Endothelial cell of umbilical vein (primary cell): ENCODE results near the gene LRRIQ1. TPM values are rescaled to one million over a fixed set of nuclear protein-coding genes. Genes with fewer than 3 reads are reported as not detected.

ENCODE experiments used
- BruUV-seq: library from RNA; stranded (reverse); fragments of 400-500 nt; replicated peaks from 2 replicates; lab custom pipeline; 2021; lab: Mats Ljungman, UMichigan
- CTCF ChIA-PET: fragments of 300-600, 350-600 bp; sonication (Branson Sonifier 250); formaldehyde crosslinking; loops from one replicate; lab custom pipeline; 2021; ENCODE audit warnings: antibody characterized with exemption, inconsistent platforms; lab: Charles Lee
- POLR2A ChIA-PET: fragments of 300-600, 350-600 bp; sonication (Branson Sonifier 250); formaldehyde crosslinking; loops from one replicate; lab custom pipeline; 2021; ENCODE audit warnings: antibody characterized with exemption, inconsistent platforms; lab: Charles Lee
- DNase-seq: peaks from one replicate; pipeline ENCODE4 v3.0.0-alpha.2; 2011; ENCODE audit warnings: low read depth, low spot score
- FAIRE-seq: peaks from 2 replicates; lab custom pipeline; 2011; peaks lifted over from hg19 to GRCh38; lab: Jason Lieb, UNC
- H2AFZ ChIP-seq: 2 replicates; pipeline ENCODE4 v1.6.0; 2012; ENCODE audit warnings: low read depth, low read length, control low read depth, inconsistent platforms
- H3K27ac ChIP-seq: 2 replicates; pipeline ENCODE4 v1.5.1; 2011; ENCODE audit warnings: low read depth, mild to moderate bottlenecking, control low read depth, low read length, moderate library complexity; ENCODE audit not compliant: insufficient read depth
- H3K27me3 ChIP-seq, 2 experiments: 2 replicates each; pipeline versions ENCODE4 v1.6.0 to v1.6.1; 2011; ENCODE audit warnings: low read length in 2 of 2, mixed read lengths in 1 of 2; ENCODE audit not compliant: control insufficient read depth in 2 of 2, insufficient read depth in 2 of 2
- H3K36me3 ChIP-seq, 2 experiments: 2 replicates in 1 of 2; 3 replicates in 1 of 2; pipeline ENCODE4 v1.5.1; 2011; ENCODE audit warnings: low read length in 2 of 2, mild to moderate bottlenecking in 1 of 2, moderate library complexity in 1 of 2; ENCODE audit not compliant: control insufficient read depth in 2 of 2, insufficient read depth in 2 of 2; ENCODE audit errors: extremely low read depth in 1 of 2
- H3K4me1 ChIP-seq: 3 replicates; pipeline ENCODE4 v1.5.1; 2011; ENCODE audit warnings: mild to moderate bottlenecking, low read length; ENCODE audit not compliant: control insufficient read depth, insufficient read depth; ENCODE audit errors: extremely low read depth
- H3K4me2 ChIP-seq: 2 replicates; pipeline ENCODE4 v1.6.1; 2011; ENCODE audit warnings: low read length, control low read depth, mixed read lengths; ENCODE audit not compliant: insufficient read depth
- H3K4me3 ChIP-seq, 3 experiments: fragments of 200-600 bp in 1 of 3; sonication (generic), shearing (Covaris generic) in 1 of 3; replicated peaks in 1 of 3; 2 replicates each; pipeline ENCODE4 v1.5.1; 2011 to 2016; ENCODE audit warnings: control low read depth in 3 of 3, low read length in 3 of 3, mild to moderate bottlenecking in 2 of 3, inconsistent platforms in 1 of 3, low read depth in 1 of 3, moderate library complexity in 1 of 3; ENCODE audit not compliant: insufficient read depth in 1 of 3
- H3K79me2 ChIP-seq: 2 replicates; pipeline ENCODE4 v1.6.0; 2012; ENCODE audit warnings: low read length, inconsistent platforms; ENCODE audit not compliant: control insufficient read depth, insufficient read depth
- H3K9ac ChIP-seq: replicated peaks from 2 replicates; pipeline ENCODE3; 2011; ENCODE audit warnings: low read length, control low read depth; ENCODE audit not compliant: insufficient read depth; ENCODE audit errors: extremely low read depth
- H3K9me1 ChIP-seq: replicated peaks from 3 replicates; pipeline ENCODE4 v1.6.0; 2011; ENCODE audit warnings: mild to moderate bottlenecking, low read length; ENCODE audit not compliant: control insufficient read depth, insufficient read depth; ENCODE audit errors: extremely low read depth
- H3K9me3 ChIP-seq: replicated peaks from 2 replicates; pipeline ENCODE4 v1.5.1; 2012; ENCODE audit warnings: low read length, inconsistent platforms; ENCODE audit not compliant: control insufficient read depth, insufficient read depth
- H4K20me1 ChIP-seq: replicated peaks from 2 replicates; pipeline ENCODE3; 2011; ENCODE audit warnings: mild to moderate bottlenecking, low read length; ENCODE audit not compliant: control insufficient read depth, insufficient read depth; ENCODE audit errors: extremely low read depth
- CTCF ChIP-seq, 2 donors: IDR thresholded peaks; 1 replicate in 1 of 2; 2 replicates in 1 of 2; pipeline ENCODE4 v1.5.1; 2011; ENCODE audit warnings: low read length in 2 of 2, mild to moderate bottlenecking in 2 of 2, moderate library complexity in 2 of 2, control low read depth in 1 of 2, inconsistent platforms in 1 of 2, low read depth in 1 of 2; ENCODE audit not compliant: insufficient read depth in 1 of 2; ENCODE audit errors: extremely low read depth in 1 of 2
- EZH2 ChIP-seq: IDR thresholded peaks from 2 replicates; pipeline ENCODE4 v1.6.1; 2012; ENCODE audit warnings: borderline replicate concordance, low read depth, mild to moderate bottlenecking, moderate library complexity, low read length, inconsistent platforms; ENCODE audit not compliant: severe bottlenecking
- FOS ChIP-seq: IDR thresholded peaks from 2 replicates; pipeline ENCODE4 v1.6.1; 2011; ENCODE audit warnings: mild to moderate bottlenecking, low read length, moderate library complexity, borderline replicate concordance; ENCODE audit not compliant: insufficient read depth
- GATA2 ChIP-seq: IDR thresholded peaks from 2 replicates; pipeline ENCODE4 v1.7.0; 2011; ENCODE audit warnings: low read depth, mild to moderate bottlenecking, moderate library complexity, mixed read lengths, low read length; ENCODE audit not compliant: insufficient read length, insufficient read depth
- JUN ChIP-seq: IDR thresholded peaks from 2 replicates; pipeline ENCODE4 v1.6.1; 2011; ENCODE audit warnings: borderline replicate concordance, low read depth; ENCODE audit not compliant: insufficient read length, insufficient read depth
- MYC ChIP-seq: IDR thresholded peaks from one replicate; pipeline ENCODE4 v1.6.1; 2011; ENCODE audit warnings: mild to moderate bottlenecking, low read depth, low read length
- POLR2A ChIP-seq: IDR thresholded peaks from 2 replicates; pipeline ENCODE4 v1.6.1; 2012; ENCODE audit warnings: low read depth, mild to moderate bottlenecking, control low read depth, low read length
- POLR2AphosphoS5 ChIP-seq: IDR thresholded peaks from 2 replicates; pipeline ENCODE4 v1.6.1; 2012; ENCODE audit warnings: low read depth, mild to moderate bottlenecking, control low read depth, low read length, moderate library complexity; ENCODE audit not compliant: insufficient read depth
- dilution Hi-C: fragments of 300-500 bp; cut with MboI; formaldehyde crosslinking; loops from one replicate; pipeline ENCODE4 v1.15.0; 2019; ENCODE audit warnings: low sequenced_read_pairs; ENCODE audit not compliant: extremely low pct_ligation_motif_present
- intact Hi-C: fragments of 100-400 bp; cut with micrococcal nuclease; formaldehyde crosslinking; loops from one replicate; pipeline ENCODE4 v1.10.0; 2022
- polyA plus RNA-seq, 4 experiments: library from polyadenylated mRNA; depleted of rRNA in 3 of 4; stranded (reverse) in 3 of 4; unstranded in 1 of 4; fragments of >200 nt; gene quantifications; 2 replicates each; pipeline versions ENCODE4 v1.2.1 to v1.2.3, GENCODE V29; 2011 to 2012; ENCODE audit warnings: missing spikeins in 1 of 4
- total RNA-seq: library from RNA; stranded (reverse); gene quantifications from 2 replicates; pipeline ENCODE4 v1.2.3, GENCODE V29; 2021

LRRIQ1 gene
- total and polyA plus RNA-seq, 2 donors (not counting 3 experiments of a cell fraction or from before 2014, with no cell fraction given), result 0.08 to 0.20 TPM

GRCh38 chr12:85253853-85254252 is 217.7 kb downstream of the LRRIQ1 start:
- H3K4me1 ChIP-seq, result no peaks in the 10 kb centered on the region
- CTCF ChIA-PET, result no interaction called here
- H3K27ac ChIP-seq, result no peak overlapping the region
- dilution Hi-C loops (no loop called here), intact Hi-C loops (no loop called here)
- H4K20me1 ChIP-seq, result no peaks in the 10 kb centered on the region
- no peak overlapping the region for H3K9ac ChIP-seq
- no peak for DNase-seq
- BruUV-seq, result no TSS peak
- H3K9me3 ChIP-seq, result no peaks in the 10 kb centered on the region
- no peak for FAIRE-seq
- H3K36me3 ChIP-seq, result no peaks in the 10 kb centered on the region
- no peak overlapping the region for H3K4me3 ChIP-seq
- H3K4me2 ChIP-seq, result no peak overlapping the region
- POLR2A ChIA-PET, result no interaction called here
- no peaks in the 10 kb centered on the region for H3K9me1 ChIP-seq
- TF ChIP-seq EZH2 (no peak), POLR2A (no peak), GATA2 (no peak), POLR2AphosphoS5 (no peak), MYC (no peak), CTCF (IDR thresholded peaks at IDR 0.05; ENCODE audit: extremely low read depth in 1 of 2, insufficient read depth in 1 of 2, low read depth in 1 of 2, low read length in 2 of 2) (no peak), JUN (no peak), FOS (no peak)
- H3K79me2 ChIP-seq, result no peaks in the 10 kb centered on the region
- H3K27me3 ChIP-seq, result no peaks in the 10 kb centered on the region
- H2AFZ ChIP-seq, result no peak overlapping the region
